Prostate gland (tissue), 2 donors: ENCODE data around the gene FOXE3.

ENCODE experiments used
- CTCF ChIP-seq, 4 experiments: fragments of 200-600 bp in 2 of 4; fragments of 450-650 bp in 2 of 4; sonication (generic) in 2 of 4; IDR thresholded peaks; 1 replicate in 3 of 4; 2 replicates in 1 of 4; pipeline ENCODE4 v1.5.1; 2016 to 2019; ENCODE audit warnings: antibody characterized with exemption in 4 of 4, mild to moderate bottlenecking in 2 of 4, moderate library complexity in 2 of 4
- POLR2A ChIP-seq: fragments of 450-650 bp; IDR thresholded peaks from one replicate; pipeline ENCODE4 v1.6.1; 2016; ENCODE audit warnings: antibody characterized with exemption, mild to moderate bottlenecking

- TF ChIP-seq CTCF (IDR thresholded peaks at IDR 0.05), result no peak
- TF ChIP-seq POLR2A, result no peak
Observed at GRCh38 chr1:47439017-47439818, 23.1 kb downstream of the FOXE3 start.
